Astrocyte of the spinal cord (primary cell): ENCODE results near the gene DLEC1.
A peak's percentile ranks its signal among the peaks of the same experiment; 100 is the strongest.

Experiments
- DNase-seq: peaks from one replicate; pipeline ENCODE4 v3.0.0; 2011; ENCODE audit warnings: low read depth, low spot score
- H3K4me3 ChIP-seq: 2 replicates; pipeline ENCODE4 v1.5.1; 2011; ENCODE audit warnings: low read depth, mild to moderate bottlenecking, low read length, moderate library complexity
- in situ Hi-C: cut with HindIII; loops from 2 replicates; pipeline ENCODE4 v1.10.0; 2017; ENCODE audit warnings: low sequenced_read_pairs
- TF ChIP-seq, protein P1 (sequence below): IDR thresholded peaks from 2 replicates; pipeline ENCODE4 v1.5.1; 2012; ENCODE audit warnings: low read depth, mild to moderate bottlenecking, low read length, inconsistent platforms

Gene DLEC1

DNA sequence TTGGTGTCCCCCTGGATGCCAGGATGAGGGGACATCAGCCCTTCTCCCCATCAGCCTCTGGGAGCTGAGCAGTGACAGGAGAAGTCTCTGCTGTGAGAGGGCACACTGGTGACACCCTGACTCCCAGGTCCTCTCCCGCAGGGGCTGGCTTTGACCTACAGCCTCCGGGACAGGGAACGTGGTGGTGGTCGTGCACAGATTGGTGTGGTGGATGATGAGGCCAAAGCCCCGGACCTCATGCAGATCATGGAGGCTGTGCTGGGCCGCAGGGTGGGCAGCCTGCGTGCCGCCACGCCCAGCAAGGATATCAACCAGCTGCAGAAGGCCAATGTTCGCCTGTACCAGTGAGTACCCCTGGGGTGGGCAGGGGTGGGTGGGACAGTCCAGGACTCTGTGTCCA lies 41.7 kb upstream of the DLEC1 start:
- no peak overlapping the region for H3K4me3 ChIP-seq
- in situ Hi-C loops: no loop called here
- no peak for DNase-seq
- TF ChIP-seq, protein P1, sequence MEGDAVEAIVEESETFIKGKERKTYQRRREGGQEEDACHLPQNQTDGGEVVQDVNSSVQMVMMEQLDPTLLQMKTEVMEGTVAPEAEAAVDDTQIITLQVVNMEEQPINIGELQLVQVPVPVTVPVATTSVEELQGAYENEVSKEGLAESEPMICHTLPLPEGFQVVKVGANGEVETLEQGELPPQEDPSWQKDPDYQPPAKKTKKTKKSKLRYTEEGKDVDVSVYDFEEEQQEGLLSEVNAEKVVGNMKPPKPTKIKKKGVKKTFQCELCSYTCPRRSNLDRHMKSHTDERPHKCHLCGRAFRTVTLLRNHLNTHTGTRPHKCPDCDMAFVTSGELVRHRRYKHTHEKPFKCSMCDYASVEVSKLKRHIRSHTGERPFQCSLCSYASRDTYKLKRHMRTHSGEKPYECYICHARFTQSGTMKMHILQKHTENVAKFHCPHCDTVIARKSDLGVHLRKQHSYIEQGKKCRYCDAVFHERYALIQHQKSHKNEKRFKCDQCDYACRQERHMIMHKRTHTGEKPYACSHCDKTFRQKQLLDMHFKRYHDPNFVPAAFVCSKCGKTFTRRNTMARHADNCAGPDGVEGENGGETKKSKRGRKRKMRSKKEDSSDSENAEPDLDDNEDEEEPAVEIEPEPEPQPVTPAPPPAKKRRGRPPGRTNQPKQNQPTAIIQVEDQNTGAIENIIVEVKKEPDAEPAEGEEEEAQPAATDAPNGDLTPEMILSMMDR: no peak

- TF ChIP-seq, protein P1: no peak
- DNase-seq: no peak
- H3K4me3 ChIP-seq: no peak overlapping the region
- in situ Hi-C loops: no loop called here
Measured at GRCh38 chr3:37997791-37998370, 41.1 kb upstream of the DLEC1 start.

DNA sequence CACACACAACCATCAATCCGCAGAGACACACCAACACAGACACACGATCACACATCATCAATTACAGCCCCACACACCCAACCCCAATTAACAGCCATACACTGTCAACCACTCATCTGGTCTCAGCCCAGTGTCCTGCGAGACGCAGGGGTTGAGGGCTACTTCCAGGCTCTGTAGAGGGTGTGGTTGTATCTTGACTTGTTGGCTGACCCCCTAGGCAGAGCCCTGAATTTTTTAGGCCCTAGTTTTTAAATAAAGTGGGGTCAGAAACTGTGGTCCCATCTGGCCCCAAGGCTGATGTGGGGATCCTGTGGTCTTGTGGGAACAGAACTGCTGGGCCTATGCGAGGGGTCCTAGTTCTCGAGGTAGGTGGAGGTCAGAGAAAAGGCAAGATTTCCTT lies 39.2 kb upstream of the DLEC1 start:
- TF ChIP-seq, protein P1: no peak
- in situ Hi-C loops: no loop called here
- no peak overlapping the region for H3K4me3 ChIP-seq
- no peak for DNase-seq

GRCh38 chr3:38000242-38000916 lies 38.6 kb upstream of the DLEC1 start:
- H3K4me3 ChIP-seq: no peak overlapping the region
- TF ChIP-seq, protein P1: no peak
- in situ Hi-C loops: no loop called here
- DNase-seq: no peak

GRCh38 chr3:38000965-38001455 lies 38.0 kb upstream of the DLEC1 start:
- no peak overlapping the region for H3K4me3 ChIP-seq
- TF ChIP-seq, protein P1: no peak
- in situ Hi-C loops: no loop called here
- no peak for DNase-seq

- no peak overlapping the region for H3K4me3 ChIP-seq
- DNase-seq: no peak
- in situ Hi-C loops: no loop called here
- TF ChIP-seq, protein P1: peak; percentile 26
Measured at GRCh38 chr3:38001456-38002081, 37.4 kb upstream of the DLEC1 start.
